K562 (cell line): ENCODE measurements around the gene IFI27L2.

ENCODE experiments used
- HMGN3 ChIP-seq: IDR thresholded peaks from 2 replicates; pipeline ENCODE4 v1.6.1; 2011; ENCODE audit warnings: borderline replicate concordance, low read depth, mild to moderate bottlenecking, mixed read lengths, low read length; ENCODE audit not compliant: insufficient read length; ENCODE audit errors: extremely low read depth
- PRPF4 ChIP-seq: fragments of 200-400 bp; formaldehyde crosslinking; IDR thresholded peaks from one replicate; pipeline ENCODE4 v1.6.1; 2017; ENCODE audit warnings: low read length, low read depth, mild to moderate bottlenecking; ENCODE audit not compliant: insufficient read depth, poor library complexity, severe bottlenecking

GRCh38 chr14:94174604-94175010 is 45.2 kb upstream of the IFI27L2 start:
- TF ChIP-seq PRPF4 (no peak), HMGN3 (no peak)
